Measurements from ENCODE around the gene IQGAP2.

The IQGAP2 gene

GRCh38 chr5:76757049-76757448, 354.0 kb downstream of the IQGAP2 start:
- Mint-ChIP-seq H3K4me3 (no peak overlapping the region), H3K36me3 (ENCODE audit: low read depth) (no peaks in the 10 kb centered on the region), H3K9me3 (no peaks in the 10 kb centered on the region), H3K4me1 (ENCODE audit: low read depth) (peaks cover 3% of the 10 kb centered on the region), H3K27me3 (ENCODE audit: low read depth) (peaks cover 4% of the 10 kb centered on the region), H3K27ac (no peak overlapping the region)
